ENCODE results near the gene STK38.

DNA sequence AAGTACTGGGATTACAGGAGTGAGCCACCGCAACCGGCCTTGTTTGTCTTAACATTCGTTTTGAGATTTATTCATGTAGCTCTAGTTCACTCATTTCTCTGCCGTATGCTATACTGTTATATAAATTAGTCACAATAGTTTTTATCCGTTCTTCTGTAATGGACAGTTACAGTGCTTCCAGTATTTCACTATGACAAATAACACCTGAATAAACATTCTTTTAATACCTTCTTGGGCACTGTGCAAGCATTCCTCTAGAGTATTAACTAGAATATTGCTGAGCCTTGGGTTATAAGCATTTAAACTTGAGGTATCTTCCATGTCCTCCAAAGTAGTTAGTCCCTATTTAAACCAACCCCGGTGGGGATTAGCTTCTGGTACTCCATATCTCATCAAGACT, 45.6 kb downstream of the STK38 start:
- TF ChIP-seq CTCF (IDR thresholded peaks at IDR 0.05; ENCODE audit: insufficient read depth, low read length) (no peak), POLR2AphosphoS5 (IDR thresholded peaks at IDR 0.05; ENCODE audit: low read depth) (no peak)
